MM.1S (cell line): ENCODE measurements around the gene JUN.

ENCODE experiments used
- EZH2 ChIP-seq: fragments of 300-600 bp; sonication (generic); optimal IDR thresholded peaks from 2 replicates; pipeline ENCODE3; 2017; ENCODE audit warnings: low read depth, mild to moderate bottlenecking, antibody characterized with exemption, low read length, mixed read lengths
- EZH2phosphoT487 ChIP-seq: fragments of 300-600 bp; sonication (generic); IDR thresholded peaks from 2 replicates; pipeline ENCODE4 v1.6.1; 2018; ENCODE audit warnings: antibody characterized with exemption, low read length
- TF ChIP-seq, protein P1 (sequence below): fragments of 300-600 bp; sonication (generic); IDR thresholded peaks from 2 replicates; pipeline ENCODE4 v1.5.1; 2016; ENCODE audit warnings: antibody characterized with exemption, low read length, mixed read lengths

DNA sequence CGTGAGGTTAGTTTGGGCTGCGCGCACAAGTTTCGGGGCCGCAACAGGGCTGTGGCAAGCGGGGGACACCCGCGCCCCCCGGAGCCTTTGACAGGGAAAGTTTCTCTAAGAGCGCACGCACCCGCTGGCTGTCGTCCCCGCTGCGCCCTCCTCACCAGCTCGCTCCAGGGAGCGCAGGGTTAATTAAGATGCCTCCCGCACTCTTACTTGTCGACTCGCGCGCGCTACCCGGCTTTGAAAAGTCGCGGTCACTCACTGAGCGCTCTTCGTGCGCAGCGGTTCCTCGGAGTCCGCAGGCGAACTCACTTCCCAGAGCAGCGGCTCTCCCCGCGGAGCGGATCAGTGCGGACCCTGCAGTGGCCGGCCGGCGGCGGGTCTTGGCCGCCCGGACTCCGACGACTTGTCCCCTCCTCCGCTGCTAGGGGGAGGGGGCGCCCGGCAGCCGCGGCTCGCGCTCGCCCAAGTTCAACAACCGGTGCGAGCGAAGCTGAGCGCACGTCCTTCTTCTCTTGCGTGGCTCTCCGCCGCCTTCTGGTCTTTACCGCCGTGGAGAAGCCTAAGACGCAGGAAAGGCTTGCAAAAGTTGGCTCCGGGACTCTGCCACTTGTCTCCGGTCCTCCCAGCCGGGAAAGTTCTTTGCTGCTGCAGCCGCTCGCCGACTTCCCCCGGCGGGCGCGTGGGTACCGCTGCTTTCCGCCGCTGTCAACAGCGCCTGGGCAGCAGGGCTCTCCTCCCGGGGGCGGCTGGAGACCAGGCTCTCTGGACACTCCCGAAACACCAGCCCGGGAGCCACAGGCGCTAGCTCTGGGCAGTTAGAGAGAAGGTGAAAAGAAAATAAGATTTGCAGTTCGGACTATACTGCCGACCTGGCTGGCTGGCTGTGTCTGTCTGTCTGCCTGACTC is 506 bp downstream of the JUN start:
- TF ChIP-seq, protein P1, sequence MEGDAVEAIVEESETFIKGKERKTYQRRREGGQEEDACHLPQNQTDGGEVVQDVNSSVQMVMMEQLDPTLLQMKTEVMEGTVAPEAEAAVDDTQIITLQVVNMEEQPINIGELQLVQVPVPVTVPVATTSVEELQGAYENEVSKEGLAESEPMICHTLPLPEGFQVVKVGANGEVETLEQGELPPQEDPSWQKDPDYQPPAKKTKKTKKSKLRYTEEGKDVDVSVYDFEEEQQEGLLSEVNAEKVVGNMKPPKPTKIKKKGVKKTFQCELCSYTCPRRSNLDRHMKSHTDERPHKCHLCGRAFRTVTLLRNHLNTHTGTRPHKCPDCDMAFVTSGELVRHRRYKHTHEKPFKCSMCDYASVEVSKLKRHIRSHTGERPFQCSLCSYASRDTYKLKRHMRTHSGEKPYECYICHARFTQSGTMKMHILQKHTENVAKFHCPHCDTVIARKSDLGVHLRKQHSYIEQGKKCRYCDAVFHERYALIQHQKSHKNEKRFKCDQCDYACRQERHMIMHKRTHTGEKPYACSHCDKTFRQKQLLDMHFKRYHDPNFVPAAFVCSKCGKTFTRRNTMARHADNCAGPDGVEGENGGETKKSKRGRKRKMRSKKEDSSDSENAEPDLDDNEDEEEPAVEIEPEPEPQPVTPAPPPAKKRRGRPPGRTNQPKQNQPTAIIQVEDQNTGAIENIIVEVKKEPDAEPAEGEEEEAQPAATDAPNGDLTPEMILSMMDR, result no peak
- TF ChIP-seq EZH2 (no peak), EZH2phosphoT487 (no peak)
